ENCODE data around the gene LPP. TPM values are rescaled to one million over a fixed set of nuclear protein-coding genes. Genes with fewer than 3 reads are reported as not detected.
A peak's percentile ranks its signal among the peaks of the same experiment; 100 is the strongest.

The LPP gene
- polyA plus RNA-seq, 1 donor (not counting 4 experiments of a cell fraction or from before 2014, with no cell fraction given): 16.0 TPM

DNA sequence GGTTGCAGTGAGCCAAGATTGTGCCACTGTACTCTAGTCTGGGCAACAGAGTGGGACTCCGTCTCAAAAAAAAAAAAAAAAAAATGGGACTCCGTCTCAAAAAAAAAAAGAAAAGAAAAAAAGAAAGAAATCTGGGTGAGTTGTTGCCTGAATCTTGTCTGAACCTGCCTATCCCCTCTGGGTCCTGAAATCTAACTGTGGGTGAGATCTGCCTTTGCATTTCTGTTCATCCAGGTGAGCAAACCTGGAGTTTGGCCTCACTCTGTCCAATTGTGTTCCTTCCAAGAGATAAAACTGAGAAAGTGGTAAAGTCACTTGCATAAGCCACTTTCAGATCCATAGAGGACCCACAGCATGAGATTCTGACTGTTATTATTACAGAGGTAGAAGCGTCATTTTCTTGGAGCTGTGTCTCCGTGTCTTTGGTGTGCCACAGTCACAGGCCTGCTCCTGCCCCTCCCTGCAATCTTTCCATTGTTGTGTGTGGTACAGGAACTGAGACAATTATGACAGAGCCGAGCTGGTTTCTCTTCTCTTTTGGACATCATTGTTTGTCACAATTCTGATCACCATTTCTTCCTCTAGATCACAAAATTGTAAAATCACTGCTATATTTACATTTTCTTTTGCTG lies 235.9 kb downstream of the LPP start:
- DNase-seq (ENCODE audit: low read depth, low spot score): no peak
- H3K9me3 ChIP-seq (ENCODE audit: control insufficient read depth, low read depth, low read length): no peaks in the 10 kb centered on the region
- H3K4me1 ChIP-seq (ENCODE audit: control insufficient read depth, extremely low read depth, insufficient read depth, low read length): peaks cover 33% of the 10 kb centered on the region
- no peaks in the 10 kb centered on the region for H3K27me3 ChIP-seq (ENCODE audit: control insufficient read depth, extremely low read depth, insufficient read depth, low read length)
- H3K4me3 ChIP-seq (ENCODE audit: control insufficient read depth in 2 of 3, extremely low read depth in 1 of 3, insufficient read depth in 2 of 3, low read depth in 1 of 3, low read length in 3 of 3): peak overlapping the region in 2 of 3 experiments; percentile 12 to 44
- no peaks in the 10 kb centered on the region for H3K9me1 ChIP-seq (ENCODE audit: control insufficient read depth, extremely low read depth, insufficient read depth, low read length)
- TF ChIP-seq EZH2 (IDR thresholded peaks at IDR 0.05; ENCODE audit: low read length) (no peak), CTCF (optimal IDR thresholded peaks at IDR 0.05 in 1 of 3, IDR thresholded peaks at IDR 0.05 in 1 of 3, conservative IDR thresholded peaks at IDR 0.05 in 1 of 3; ENCODE audit: extremely low read depth in 1 of 3, insufficient read depth in 2 of 3, low read length in 3 of 3) (no peak)
- H3K4me2 ChIP-seq (ENCODE audit: control insufficient read depth, extremely low read depth, insufficient read depth, low read depth, low read length): peak overlapping the region; percentile 97
- peak overlapping the region; percentile 66 for H3K9ac ChIP-seq (ENCODE audit: control insufficient read depth, extremely low read depth, insufficient read depth, low read length)
- H3K27ac ChIP-seq (ENCODE audit: control insufficient read depth, insufficient read depth, low read length): peak overlapping the region; percentile 92
- peak overlapping the region; percentile 68 for H2AFZ ChIP-seq (ENCODE audit: control insufficient read depth, low read length)
- H3K79me2 ChIP-seq (ENCODE audit: control insufficient read depth, insufficient read depth, low read length): peaks cover 6% of the 10 kb centered on the region
- no peaks in the 10 kb centered on the region for H4K20me1 ChIP-seq (ENCODE audit: control insufficient read depth, extremely low read depth, insufficient read depth, low read length)
- FAIRE-seq: peak; percentile 92
- H3K36me3 ChIP-seq (ENCODE audit: control insufficient read depth in 2 of 2, extremely low read depth in 1 of 2, insufficient read depth in 2 of 2, low read length in 2 of 2): no peaks in the 10 kb centered on the region
- dilution Hi-C loops (cut with MboI; ENCODE audit: extremely low pct_ligation_motif_present, low sequenced_read_pairs): no loop called here

DNA sequence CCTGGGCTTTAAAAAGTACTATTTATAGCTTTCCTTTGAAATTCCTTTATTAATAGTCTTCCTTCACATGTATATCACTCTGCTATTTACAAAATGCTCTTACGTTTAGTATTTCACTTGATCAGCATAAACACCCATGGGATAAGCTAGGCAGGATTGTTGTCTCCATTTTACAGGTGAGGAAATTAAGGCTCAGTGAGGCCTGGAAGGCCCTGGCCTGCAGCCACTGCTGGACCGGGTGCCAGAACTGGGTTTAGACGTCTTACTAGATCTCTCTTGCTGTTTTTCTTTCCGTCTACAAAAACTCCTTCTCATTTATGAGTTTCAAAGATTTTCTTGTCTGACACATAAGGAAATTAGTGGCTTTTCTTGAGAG lies 236.4 kb downstream of the LPP start:
- Histone ChIP-seq H3K79me2 (ENCODE audit: control insufficient read depth, insufficient read depth, low read length) (peaks cover 6% of the 10 kb centered on the region), H2AFZ (ENCODE audit: control insufficient read depth, low read length) (peak overlapping the region; percentile 50), H3K4me2 (ENCODE audit: control insufficient read depth, extremely low read depth, insufficient read depth, low read depth, low read length) (peak overlapping the region; percentile 97), H3K4me1 (ENCODE audit: control insufficient read depth, extremely low read depth, insufficient read depth, low read length) (peaks cover 33% of the 10 kb centered on the region), H3K9me3 (ENCODE audit: control insufficient read depth, low read depth, low read length) (no peaks in the 10 kb centered on the region), H3K9ac (ENCODE audit: control insufficient read depth, extremely low read depth, insufficient read depth, low read length) (peak overlapping the region; percentile 66), H3K9me1 (ENCODE audit: control insufficient read depth, extremely low read depth, insufficient read depth, low read length) (no peaks in the 10 kb centered on the region), H3K27ac (ENCODE audit: control insufficient read depth, insufficient read depth, low read length) (peak overlapping the region; percentile 92), H3K27me3 (ENCODE audit: control insufficient read depth, extremely low read depth, insufficient read depth, low read length) (no peaks in the 10 kb centered on the region), H4K20me1 (ENCODE audit: control insufficient read depth, extremely low read depth, insufficient read depth, low read length) (no peaks in the 10 kb centered on the region), H3K4me3 (ENCODE audit: control insufficient read depth in 2 of 3, extremely low read depth in 1 of 3, insufficient read depth in 2 of 3, low read depth in 1 of 3, low read length in 3 of 3) (peak overlapping the region in 2 of 3 experiments; percentile 12 to 44), H3K36me3 (ENCODE audit: control insufficient read depth in 2 of 2, extremely low read depth in 1 of 2, insufficient read depth in 2 of 2, low read length in 2 of 2) (no peaks in the 10 kb centered on the region)
- DNase-seq (ENCODE audit: low read depth, low spot score) (no peak), FAIRE-seq (peak; percentile 41)
- no peak for TF ChIP-seq CTCF (optimal IDR thresholded peaks at IDR 0.05 in 1 of 3, IDR thresholded peaks at IDR 0.05 in 1 of 3, conservative IDR thresholded peaks at IDR 0.05 in 1 of 3; ENCODE audit: extremely low read depth in 1 of 3, insufficient read depth in 2 of 3, low read length in 3 of 3)
- TF ChIP-seq EZH2 (IDR thresholded peaks at IDR 0.05; ENCODE audit: low read length): no peak
- dilution Hi-C loops (cut with MboI; ENCODE audit: extremely low pct_ligation_motif_present, low sequenced_read_pairs): no loop called here

Data from keratinocyte (primary cell).